HL-60 (cell line): ENCODE results near the gene OR2F2.

Experiments used
- DNase-seq, 2 experiments: peaks; one replicate each; pipeline ENCODE4 v3.0.0-alpha.2; 2010 to 2020; ENCODE audit warnings: low read depth in 1 of 2, low spot score in 1 of 2
- H3K27ac ChIP-seq: fragments of 250-450 bp; sonication (Bioruptor Pico); replicated peaks from 2 replicates; pipeline ENCODE4 v1.5.1; 2020; ENCODE audit warnings: mild to moderate bottlenecking, moderate library complexity
- H3K27me3 ChIP-seq: fragments of 250-450 bp; sonication (Bioruptor Pico); 2 replicates; pipeline ENCODE4 v1.5.1; 2021; ENCODE audit warnings: mild to moderate bottlenecking, moderate library complexity; ENCODE audit not compliant: insufficient read depth, poor library complexity, severe bottlenecking
- H3K4me3 ChIP-seq: replicated peaks from 2 replicates; pipeline ENCODE4 v1.5.1; 2011; ENCODE audit warnings: mild to moderate bottlenecking, control low read depth, low read length; ENCODE audit not compliant: insufficient read depth
- CTCF ChIP-seq: IDR thresholded peaks from one replicate; pipeline ENCODE4 v1.5.1; 2011; ENCODE audit warnings: low read length, control low read depth, inconsistent platforms; ENCODE audit not compliant: insufficient read depth
- GABPA ChIP-seq: IDR thresholded peaks from 2 replicates; pipeline ENCODE4 v1.6.1; 2012; ENCODE audit warnings: low read depth
- POLR2AphosphoS5 ChIP-seq: IDR thresholded peaks from 2 replicates; pipeline ENCODE4 v1.6.1; 2012; ENCODE audit warnings: low read depth
- REST ChIP-seq: IDR thresholded peaks from 2 replicates; pipeline ENCODE4 v1.6.1; 2012; ENCODE audit warnings: low read depth; ENCODE audit not compliant: insufficient replicate concordance
- SPI1 ChIP-seq: IDR thresholded peaks from 2 replicates; pipeline ENCODE4 v1.6.1; 2012; ENCODE audit warnings: low read depth, mild to moderate bottlenecking, borderline replicate concordance
- long read RNA-seq: library from polyadenylated mRNA; unstranded; transcript quantifications from one replicate; pipeline ENCODE4 v2.0.0, GENCODE V29; 2020

The OR2F2 gene, protein sequence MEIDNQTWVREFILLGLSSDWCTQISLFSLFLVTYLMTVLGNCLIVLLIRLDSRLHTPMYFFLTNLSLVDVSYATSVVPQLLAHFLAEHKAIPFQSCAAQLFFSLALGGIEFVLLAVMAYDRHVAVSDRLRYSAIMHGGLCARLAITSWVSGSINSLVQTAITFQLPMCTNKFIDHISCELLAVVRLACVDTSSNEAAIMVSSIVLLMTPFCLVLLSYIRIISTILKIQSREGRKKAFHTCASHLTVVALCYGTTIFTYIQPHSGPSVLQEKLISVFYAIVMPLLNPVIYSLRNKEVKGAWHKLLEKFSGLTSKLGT
- long read RNA-seq, result 0 reads

DNA sequence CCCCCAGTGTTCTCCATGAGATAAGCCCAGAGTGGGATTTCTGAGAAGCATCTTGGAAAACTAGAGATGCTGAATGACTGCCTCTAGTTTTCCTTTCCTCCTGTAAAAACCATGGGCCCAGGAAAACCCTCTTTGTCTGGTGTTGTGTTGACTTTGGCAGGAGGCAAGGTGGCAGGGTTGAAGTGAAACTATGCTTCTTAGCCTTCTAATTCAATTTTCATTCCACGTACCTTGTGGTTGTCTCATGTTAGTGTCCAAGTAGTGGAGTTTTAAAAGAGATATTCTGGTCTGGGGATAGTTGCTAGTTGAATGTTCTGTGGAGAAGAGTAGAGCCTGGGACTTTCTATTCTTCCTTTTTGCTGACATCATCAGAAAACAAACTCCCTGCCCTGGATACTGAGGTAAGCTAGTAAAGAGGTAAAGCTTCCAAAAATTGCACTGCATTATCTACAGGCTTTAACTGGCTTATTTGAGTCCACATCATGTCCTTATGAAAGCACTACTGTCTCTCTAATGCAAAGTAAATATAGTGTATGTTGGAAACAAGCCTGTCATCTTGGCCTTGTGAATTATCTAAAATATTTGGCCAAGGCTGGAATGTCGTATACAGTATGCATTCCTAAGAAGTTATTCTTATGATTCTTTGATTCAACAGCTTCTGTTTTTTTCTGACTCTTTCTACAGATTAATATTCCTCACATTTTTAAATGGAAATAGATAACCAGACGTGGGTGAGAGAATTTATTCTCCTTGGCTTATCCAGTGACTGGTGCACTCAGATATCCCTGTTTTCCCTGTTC is at the start of gene OR2F2:
Gene OR2F2 (plus strand): TSS at position 708 of the 800 bp plus-strand sequence. CDS start 0 bp downstream, at position 708.
- Histone ChIP-seq H3K4me3 (no peak within 1 kb of the TSS), H3K27ac (no peak within 1 kb of the TSS), H3K27me3 (no peaks in the 10 kb centered on the region)
- DNase-seq, result no peak
- no peak for TF ChIP-seq GABPA
- no peak for TF ChIP-seq REST
- no peak for TF ChIP-seq POLR2AphosphoS5
- TF ChIP-seq CTCF, result no peak
- no peak for TF ChIP-seq SPI1

GRCh38 chr7:143885951-143886350 is 49.1 kb upstream of the OR2F2 start:
- no peak overlapping the region for H3K27ac ChIP-seq
- TF ChIP-seq SPI1 (no peak), REST (no peak), GABPA (no peak), POLR2AphosphoS5 (no peak), CTCF (no peak)
- H3K4me3 ChIP-seq, result no peak overlapping the region
- no peak for DNase-seq
- no peaks in the 10 kb centered on the region for H3K27me3 ChIP-seq

DNA sequence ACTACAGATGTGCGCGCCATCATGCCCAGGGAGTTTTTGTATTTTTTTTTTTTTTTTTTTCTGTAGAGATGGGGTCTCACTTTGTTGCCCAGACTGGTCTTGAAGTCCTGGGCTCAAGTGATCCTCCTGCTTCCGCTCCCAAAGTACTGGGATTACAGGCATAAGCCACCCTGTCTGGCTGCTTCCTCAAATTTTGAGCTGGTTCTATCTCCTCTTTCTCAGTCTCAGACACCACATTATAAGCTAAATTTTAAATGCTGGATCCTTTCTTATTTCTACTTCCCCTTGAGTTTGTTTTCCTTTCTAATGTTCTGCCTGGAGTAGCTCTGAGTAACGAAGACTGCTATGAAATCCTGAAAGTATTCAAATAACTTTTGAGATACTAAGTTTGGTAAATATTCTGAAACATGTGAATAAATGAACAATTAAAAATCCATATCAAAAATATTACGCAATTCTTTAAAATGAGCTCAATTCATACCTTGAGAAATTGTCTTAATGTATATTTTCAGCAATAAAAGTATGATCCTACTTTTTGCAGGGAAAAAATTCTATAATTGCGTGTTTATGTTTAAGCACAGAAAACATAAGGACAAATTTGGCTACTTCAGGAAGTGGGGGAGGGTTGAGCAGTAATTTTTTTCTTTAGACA is 48.1 kb upstream of the OR2F2 start:
- Histone ChIP-seq H3K27me3 (no peaks in the 10 kb centered on the region), H3K4me3 (no peak overlapping the region), H3K27ac (no peak overlapping the region)
- no peak for TF ChIP-seq REST
- no peak for TF ChIP-seq CTCF
- no peak for TF ChIP-seq POLR2AphosphoS5
- no peak for TF ChIP-seq SPI1
- no peak for TF ChIP-seq GABPA
- DNase-seq, result no peak
